GM21367 (cell line): ENCODE measurements around the gene SLC6A1.

Experiments
- ATAC-seq: cut with Tn5 transposase; IDR thresholded peaks from one replicate; pipeline ENCODE4 v1.9.1; 2021; ENCODE audit not compliant: unreplicated experiment

SLC6A1 gene

GRCh38 chr3:11015369-11015768 is 22.8 kb downstream of the SLC6A1 start:
- ATAC-seq = no peak

- ATAC-seq = no peak
These were observed 24.2 kb downstream of the SLC6A1 start for GRCh38 chr3:11016727-11017126.

GRCh38 chr3:11019116-11019819 is 26.7 kb downstream of the SLC6A1 start:
- ATAC-seq = no peak

DNA sequence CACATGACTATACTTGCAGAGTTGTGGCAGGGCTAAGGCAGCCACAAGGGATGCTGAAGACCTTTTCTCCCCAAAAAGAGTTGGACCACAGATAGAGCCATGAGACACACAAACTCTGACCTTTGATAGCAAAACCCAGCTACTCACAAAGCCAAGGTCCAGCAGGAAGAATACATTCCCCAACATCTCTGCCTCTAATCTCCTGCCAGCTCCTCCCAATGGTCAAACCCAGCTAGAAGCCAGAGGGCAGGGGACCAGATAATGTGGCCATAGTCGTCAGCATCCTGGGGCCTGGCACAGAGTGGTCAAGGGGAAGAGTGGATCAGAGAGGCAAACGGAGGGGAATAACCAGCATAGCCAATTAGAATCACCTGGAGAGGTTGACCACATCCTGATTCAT is 28.2 kb downstream of the SLC6A1 start:
- ATAC-seq = no peak

GRCh38 chr3:11021611-11022011 is 29.1 kb downstream of the SLC6A1 start:
- no peak for ATAC-seq

DNA sequence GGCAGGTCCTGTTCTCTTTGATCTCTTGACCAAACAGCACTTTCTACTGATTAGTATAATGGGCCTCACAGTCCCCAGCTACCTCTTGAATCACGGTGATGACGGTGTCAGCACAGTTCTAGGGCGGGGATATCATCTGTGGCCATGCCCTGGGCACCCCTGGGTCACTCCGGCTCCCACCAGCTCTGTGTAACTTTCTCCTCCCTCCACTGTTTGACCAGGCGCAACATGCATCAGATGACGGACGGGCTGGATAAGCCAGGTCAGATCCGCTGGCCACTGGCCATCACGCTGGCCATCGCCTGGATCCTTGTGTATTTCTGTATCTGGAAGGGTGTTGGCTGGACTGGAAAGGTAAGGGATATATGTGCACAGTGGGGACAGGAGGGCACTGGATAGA is 29.6 kb downstream of the SLC6A1 start:
- ATAC-seq = no peak

DNA sequence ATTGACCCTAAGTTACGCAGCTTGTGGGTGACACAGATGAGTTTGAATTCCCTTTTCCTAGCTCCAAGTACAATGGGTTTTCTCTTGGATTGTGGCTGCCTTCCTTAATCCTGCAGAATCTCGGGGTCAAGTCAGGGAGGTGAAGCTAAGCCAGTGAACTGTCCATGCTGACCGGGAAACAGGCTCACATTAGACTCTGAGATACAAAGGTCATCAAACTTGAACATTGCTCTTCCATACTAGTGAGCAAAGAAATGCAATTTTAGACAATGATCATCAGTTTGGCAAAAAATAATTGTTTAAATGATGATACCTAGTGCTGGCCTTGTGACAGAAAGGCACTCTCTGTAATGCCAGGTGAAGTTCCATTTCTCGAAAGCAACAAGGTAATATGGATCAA is 31.6 kb downstream of the SLC6A1 start:
- ATAC-seq = no peak

- ATAC-seq = no peak
These were observed 37.4 kb downstream of the SLC6A1 start for GRCh38 chr3:11029948-11030347.

DNA sequence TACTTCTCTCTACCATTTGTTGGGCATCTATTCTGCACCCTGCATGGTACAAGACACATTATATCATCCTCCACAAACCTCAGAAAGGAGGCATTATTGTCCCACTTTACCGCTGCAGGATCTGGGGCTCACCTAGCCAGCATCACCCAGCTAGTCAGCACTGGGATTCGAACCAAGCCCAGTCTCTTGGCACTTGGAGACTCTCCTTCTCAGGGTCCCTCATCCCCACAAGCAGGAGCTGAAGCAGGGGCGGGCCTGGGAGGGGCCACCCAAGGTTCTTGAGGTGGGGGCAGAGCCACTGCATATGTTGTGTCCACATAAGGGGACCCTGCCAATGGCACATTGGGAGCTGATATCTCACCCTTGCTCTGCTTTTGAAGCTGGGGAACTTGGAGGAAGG is 41.3 kb downstream of the SLC6A1 start:
- no peak for ATAC-seq

GRCh38 chr3:11034309-11034985 is 41.9 kb downstream of the SLC6A1 start:
- ATAC-seq = no peak

GRCh38 chr3:11035757-11036505 is 43.4 kb downstream of the SLC6A1 start:
- ATAC-seq = no peak

GRCh38 chr3:11037241-11037873 is 44.8 kb downstream of the SLC6A1 start:
- no peak for ATAC-seq

DNA sequence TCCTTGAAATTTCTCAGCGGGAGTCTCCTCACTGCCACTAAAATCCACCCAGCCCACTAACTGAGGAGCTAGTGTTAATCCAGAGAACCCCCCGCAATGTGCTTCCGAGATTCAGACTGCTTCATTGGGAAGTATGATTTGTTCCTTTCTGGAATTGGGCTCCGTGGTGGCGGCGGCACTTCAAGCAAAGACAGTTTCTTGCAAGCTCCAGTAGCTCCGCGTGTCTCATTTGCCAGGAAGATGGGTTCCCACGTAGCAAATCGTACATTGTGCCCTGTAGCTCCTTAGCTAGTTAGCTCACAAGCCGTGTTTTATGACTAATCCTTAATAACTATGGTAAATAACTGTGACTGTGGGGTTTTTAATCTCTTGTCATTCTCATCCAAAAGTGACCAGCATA is 45.4 kb downstream of the SLC6A1 start:
- ATAC-seq = no peak

GRCh38 chr3:11045536-11045935 is 53.0 kb downstream of the SLC6A1 start:
- ATAC-seq = no peak

- ATAC-seq = no peak
These were observed 55.0 kb downstream of the SLC6A1 start for GRCh38 chr3:11047500-11047899.

DNA sequence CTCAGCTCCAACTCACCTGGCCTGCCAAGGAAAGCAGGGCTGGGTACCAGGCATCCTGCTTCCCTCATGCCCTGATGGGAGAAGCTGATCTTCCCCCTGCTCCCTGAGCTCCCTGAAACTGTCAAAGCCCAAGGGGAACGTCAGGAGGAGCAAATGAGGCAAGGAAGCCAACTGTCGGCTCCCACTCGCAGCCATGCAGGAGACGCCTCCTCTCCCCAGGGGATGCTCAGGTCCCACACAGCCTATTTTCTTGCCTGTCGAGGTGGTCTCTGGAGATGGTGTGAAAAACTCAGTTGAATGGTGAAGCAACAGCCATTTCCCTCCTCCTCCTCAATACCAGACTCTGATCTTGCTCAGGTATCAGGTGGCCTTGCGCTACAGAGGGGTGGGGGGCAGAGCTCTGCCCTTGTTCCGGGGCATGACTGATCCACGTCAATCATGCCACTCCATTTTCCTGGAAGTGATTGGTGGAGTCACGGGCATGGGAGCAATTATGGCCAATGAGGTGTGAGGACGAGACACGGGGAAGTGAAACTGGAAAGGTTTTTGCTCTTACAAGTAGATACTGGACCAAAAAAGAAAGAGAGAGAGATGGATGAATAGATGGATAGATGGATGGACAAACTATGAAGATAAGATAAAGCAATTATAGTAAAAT is 58.2 kb downstream of the SLC6A1 start:
- ATAC-seq = no peak

- no peak for ATAC-seq
These were observed 61.5 kb downstream of the SLC6A1 start for GRCh38 chr3:11053926-11054503.

- no peak for ATAC-seq
These were observed 62.3 kb downstream of the SLC6A1 start for GRCh38 chr3:11054739-11055438.

- no peak for ATAC-seq
These were observed 62.9 kb downstream of the SLC6A1 start for GRCh38 chr3:11055496-11055895.

- no peak for ATAC-seq
These were observed 64.0 kb downstream of the SLC6A1 start for GRCh38 chr3:11056531-11057050.
